Right atrium auricular region (tissue), 2 donors: Measurements from ENCODE around the gene RFK. TPM values are rescaled to one million over a fixed set of nuclear protein-coding genes. Genes with fewer than 3 reads are reported as not detected.

Source experiments
- DNase-seq: peaks from one replicate; pipeline ENCODE4 v3.0.0-alpha.2; 2019; ENCODE audit warnings: low spot score
- H3K27ac ChIP-seq, 2 donors: fragments of 200-600 bp; sonication (generic); 1 replicate in 1 of 2; 2 replicates in 1 of 2; pipeline ENCODE4 v1.5.1; 2016 to 2019
- H3K27me3 ChIP-seq, 2 donors: fragments of 200-600 bp; sonication (generic); one replicate each; pipeline versions ENCODE4 v1.5.1 to v1.6.0; 2017 to 2019
- H3K36me3 ChIP-seq: fragments of 200-600 bp; sonication (generic); one replicate; pipeline ENCODE4 v1.5.1; 2016
- H3K4me1 ChIP-seq, 2 donors: fragments of 200-600 bp; sonication (generic); one replicate each; pipeline versions ENCODE4 v1.5.1 to v1.6.0; 2017 to 2019
- H3K4me3 ChIP-seq, 2 donors: fragments of 200-600 bp; sonication (generic); 1 replicate in 1 of 2; 2 replicates in 1 of 2; pipeline ENCODE4 v1.5.1; 2017 to 2019; ENCODE audit warnings: mild to moderate bottlenecking in 1 of 2, moderate library complexity in 1 of 2
- H3K9me3 ChIP-seq, 2 donors: fragments of 200-600 bp; sonication (generic); one replicate each; pipeline ENCODE4 v1.5.1; 2019
- total RNA-seq, 2 donors: library from RNA; depleted of rRNA; stranded (reverse); fragments of >200 nt; gene quantifications; one replicate each; pipeline ENCODE4 v1.1.0, GENCODE V29; 2016
- TF ChIP-seq, protein P1 (sequence below), 2 donors: fragments of 200-600 bp; sonication (generic); IDR thresholded peaks; one replicate each; pipeline ENCODE4 v1.5.1; 2019; ENCODE audit warnings: antibody characterized with exemption in 2 of 2

RFK gene
- total RNA-seq, 2 donors from 2014 or later = 23.7 to 32.0 TPM

- Histone ChIP-seq H3K27ac (no peak overlapping the region), H3K4me3 (no peak overlapping the region), H3K9me3 (no peaks in the 10 kb centered on the region), H3K27me3 (no peaks in the 10 kb centered on the region), H3K36me3 (no peaks in the 10 kb centered on the region), H3K4me1 (no peaks in the 10 kb centered on the region)
- DNase-seq = no peak
- TF ChIP-seq, protein P1, sequence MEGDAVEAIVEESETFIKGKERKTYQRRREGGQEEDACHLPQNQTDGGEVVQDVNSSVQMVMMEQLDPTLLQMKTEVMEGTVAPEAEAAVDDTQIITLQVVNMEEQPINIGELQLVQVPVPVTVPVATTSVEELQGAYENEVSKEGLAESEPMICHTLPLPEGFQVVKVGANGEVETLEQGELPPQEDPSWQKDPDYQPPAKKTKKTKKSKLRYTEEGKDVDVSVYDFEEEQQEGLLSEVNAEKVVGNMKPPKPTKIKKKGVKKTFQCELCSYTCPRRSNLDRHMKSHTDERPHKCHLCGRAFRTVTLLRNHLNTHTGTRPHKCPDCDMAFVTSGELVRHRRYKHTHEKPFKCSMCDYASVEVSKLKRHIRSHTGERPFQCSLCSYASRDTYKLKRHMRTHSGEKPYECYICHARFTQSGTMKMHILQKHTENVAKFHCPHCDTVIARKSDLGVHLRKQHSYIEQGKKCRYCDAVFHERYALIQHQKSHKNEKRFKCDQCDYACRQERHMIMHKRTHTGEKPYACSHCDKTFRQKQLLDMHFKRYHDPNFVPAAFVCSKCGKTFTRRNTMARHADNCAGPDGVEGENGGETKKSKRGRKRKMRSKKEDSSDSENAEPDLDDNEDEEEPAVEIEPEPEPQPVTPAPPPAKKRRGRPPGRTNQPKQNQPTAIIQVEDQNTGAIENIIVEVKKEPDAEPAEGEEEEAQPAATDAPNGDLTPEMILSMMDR (IDR thresholded peaks at IDR 0.05) = no peak
These were observed 39.6 kb upstream of the RFK start for GRCh38 chr9:76433836-76434235.

DNA sequence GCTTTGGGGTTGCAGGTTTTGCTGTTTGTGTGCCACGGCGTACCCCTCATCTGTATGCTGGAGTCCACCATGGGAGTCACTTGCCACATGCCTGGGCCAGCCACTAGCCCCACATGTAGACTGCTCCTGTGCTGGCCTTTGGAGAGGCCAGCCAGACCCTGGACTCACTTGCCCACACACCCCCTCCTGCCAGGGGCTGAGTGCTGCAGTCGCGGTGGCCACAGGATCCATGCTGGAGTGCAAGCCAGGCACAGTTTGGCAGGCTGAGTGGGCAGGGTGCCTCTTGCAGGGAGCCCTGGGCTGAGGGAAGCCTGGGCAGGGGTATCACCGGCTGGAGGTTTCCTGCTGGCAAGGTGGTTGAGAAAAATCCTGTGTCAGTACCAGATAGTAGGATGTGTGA, 39.2 kb upstream of the RFK start:
- TF ChIP-seq, protein P1 (IDR thresholded peaks at IDR 0.05) = no peak
- H3K9me3 ChIP-seq = no peaks in the 10 kb centered on the region
- no peak for DNase-seq
- H3K27me3 ChIP-seq = no peaks in the 10 kb centered on the region
- H3K36me3 ChIP-seq = no peaks in the 10 kb centered on the region
- H3K27ac ChIP-seq = no peak overlapping the region
- no peak overlapping the region for H3K4me3 ChIP-seq
- H3K4me1 ChIP-seq = no peaks in the 10 kb centered on the region

GRCh38 chr9:76431601-76432000, 37.4 kb upstream of the RFK start:
- H3K4me3 ChIP-seq = no peak overlapping the region
- TF ChIP-seq, protein P1 (IDR thresholded peaks at IDR 0.05) = no peak
- no peaks in the 10 kb centered on the region for H3K4me1 ChIP-seq
- no peaks in the 10 kb centered on the region for H3K9me3 ChIP-seq
- H3K27ac ChIP-seq = no peak overlapping the region
- no peaks in the 10 kb centered on the region for H3K27me3 ChIP-seq
- no peaks in the 10 kb centered on the region for H3K36me3 ChIP-seq
- no peak for DNase-seq

- H3K4me3 ChIP-seq = no peak overlapping the region
- no peaks in the 10 kb centered on the region for H3K9me3 ChIP-seq
- TF ChIP-seq, protein P1 (IDR thresholded peaks at IDR 0.05) = no peak
- no peak for DNase-seq
- no peaks in the 10 kb centered on the region for H3K36me3 ChIP-seq
- H3K4me1 ChIP-seq = no peaks in the 10 kb centered on the region
- H3K27ac ChIP-seq = no peak overlapping the region
- H3K27me3 ChIP-seq = no peaks in the 10 kb centered on the region
These were observed 32.7 kb upstream of the RFK start for GRCh38 chr9:76426807-76427419.

DNA sequence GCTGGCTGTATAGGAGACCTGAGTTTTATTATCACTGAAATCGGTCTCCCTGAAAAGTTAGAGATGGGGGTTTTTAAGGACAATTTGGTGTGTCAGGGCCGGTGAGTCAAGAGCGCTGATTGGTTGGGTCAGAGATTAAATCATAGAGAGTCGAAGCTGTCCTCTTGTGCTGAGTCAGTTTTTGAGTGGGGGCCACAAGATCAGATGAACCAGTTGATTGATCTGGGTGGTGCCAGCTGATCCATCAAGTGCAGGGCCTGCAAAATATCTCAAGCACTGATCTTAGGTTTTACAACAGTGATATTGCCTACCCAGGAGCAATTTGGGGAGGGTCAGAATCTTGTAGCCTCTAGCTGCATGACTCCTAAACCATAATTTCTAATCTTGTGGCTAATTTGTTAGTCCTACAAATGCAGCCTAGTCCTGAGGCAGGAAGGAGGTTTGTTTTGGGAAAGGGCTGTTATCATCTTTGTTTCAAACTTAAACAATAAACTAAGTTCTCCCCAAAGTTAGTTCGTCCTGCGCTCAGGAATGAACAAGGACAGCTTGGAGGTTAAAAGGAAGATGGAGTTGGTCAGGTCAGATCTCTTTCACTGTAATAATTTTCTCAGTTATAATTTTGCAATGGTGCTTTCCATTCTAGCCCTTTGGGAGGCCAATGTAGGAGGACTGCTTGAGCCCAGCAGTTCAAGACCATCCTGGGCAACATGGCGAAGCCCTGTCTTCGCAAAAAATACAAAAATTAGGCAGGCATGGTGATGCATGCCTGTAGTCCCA, 31.6 kb upstream of the RFK start:
- DNase-seq = no peak
- no peaks in the 10 kb centered on the region for H3K36me3 ChIP-seq
- TF ChIP-seq, protein P1 (IDR thresholded peaks at IDR 0.05) = no peak
- H3K9me3 ChIP-seq = no peaks in the 10 kb centered on the region
- no peak overlapping the region for H3K4me3 ChIP-seq
- H3K4me1 ChIP-seq = no peaks in the 10 kb centered on the region
- H3K27me3 ChIP-seq = no peaks in the 10 kb centered on the region
- H3K27ac ChIP-seq = no peak overlapping the region
